ENCODE data around the gene ZBTB6.
"Not testable (repeated sequence)": the region's sequence is repeated elsewhere in the genome, so short reads cannot be mapped to it uniquely, and the experiment has no call there.

The ZBTB6 gene

DNA sequence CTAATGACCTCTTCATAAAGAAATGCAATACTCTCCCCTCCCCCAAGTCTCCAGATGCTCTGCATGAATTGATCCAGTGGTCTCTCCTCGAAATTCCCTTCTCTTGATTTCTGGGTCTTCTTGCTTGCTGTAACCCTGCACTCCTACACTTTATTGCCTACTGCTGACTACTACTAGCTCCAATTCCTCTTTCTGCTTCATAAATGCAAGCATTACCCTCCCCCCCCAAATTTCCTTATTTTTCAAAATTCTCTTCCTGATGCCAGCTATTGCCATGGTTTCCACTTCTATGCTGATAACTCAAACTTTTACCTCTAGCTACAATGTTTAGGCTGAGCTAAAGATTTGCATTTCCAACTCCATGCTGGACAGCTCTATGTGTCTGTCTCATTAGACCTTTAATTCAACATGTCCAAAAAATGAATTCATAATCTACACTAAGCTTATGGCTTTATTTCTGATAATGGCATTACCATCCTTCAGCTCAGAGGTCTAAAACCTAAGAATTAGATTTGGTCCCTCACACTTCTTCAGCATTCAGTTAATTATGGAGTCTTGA is 16.8 kb upstream of the ZBTB6 start:
- no peak for DNase-seq (ENCODE audit: low read depth in 2 of 2)

DNA sequence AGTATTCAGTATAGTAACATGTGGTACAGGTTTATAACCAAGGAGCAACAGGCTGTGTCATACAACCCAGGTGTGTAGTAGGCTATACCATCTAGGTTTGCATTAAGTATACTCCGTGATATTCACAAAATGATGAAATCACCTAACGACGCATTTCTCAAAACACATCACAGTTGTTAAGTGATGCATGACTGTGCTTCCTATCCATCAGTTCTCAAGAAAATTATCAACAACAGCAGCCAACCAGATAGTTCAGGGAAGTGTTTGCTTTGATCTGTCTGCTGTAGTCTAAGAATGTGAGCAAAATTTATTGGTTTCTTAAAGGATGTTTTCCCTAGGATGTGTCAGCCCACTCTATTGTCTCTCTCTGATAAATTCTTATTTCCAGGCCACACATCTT is 10.8 kb upstream of the ZBTB6 start:
- DNase-seq (ENCODE audit: low read depth in 2 of 2): no peak

DNA sequence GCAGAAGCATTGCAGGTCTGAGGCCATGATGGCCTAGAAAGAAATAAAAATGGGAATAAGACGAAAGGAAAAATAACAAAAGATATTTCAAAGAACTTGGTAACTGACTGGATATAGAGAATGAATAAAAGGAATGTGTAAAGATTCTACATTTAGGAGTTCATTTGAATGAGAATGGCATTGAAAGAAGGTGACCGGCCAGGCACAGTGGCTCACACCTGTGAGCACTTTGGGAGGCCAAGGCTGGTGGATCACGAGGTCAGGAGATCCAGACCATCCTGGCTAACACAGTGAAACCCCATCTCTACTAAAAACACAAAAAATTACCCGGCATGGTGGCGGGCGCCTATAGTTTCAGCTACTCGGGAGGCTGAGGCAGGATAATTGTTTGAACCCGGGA is 9.6 kb upstream of the ZBTB6 start:
- DNase-seq (ENCODE audit: low read depth in 2 of 2): no peak

DNA sequence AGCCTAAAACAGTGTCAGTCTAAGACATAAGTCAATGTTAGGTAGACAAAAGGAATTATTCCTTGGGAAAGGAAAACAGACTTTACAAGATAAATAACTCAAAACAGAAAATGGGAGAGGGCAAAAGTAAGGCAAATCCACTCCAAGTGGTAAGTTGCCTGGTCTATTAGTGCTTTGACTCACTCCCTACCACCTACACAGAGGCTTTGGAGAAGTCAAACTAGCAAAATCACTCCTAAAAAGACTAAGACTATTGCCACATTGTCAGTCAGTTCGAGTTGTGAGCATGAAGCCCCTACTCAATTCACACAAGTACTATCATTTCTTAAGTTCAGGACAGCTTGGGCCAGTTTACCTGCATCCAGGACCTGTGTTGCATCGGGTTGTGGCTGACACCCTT is 5.2 kb upstream of the ZBTB6 start:
- no peak for DNase-seq (ENCODE audit: low read depth in 2 of 2)

DNA sequence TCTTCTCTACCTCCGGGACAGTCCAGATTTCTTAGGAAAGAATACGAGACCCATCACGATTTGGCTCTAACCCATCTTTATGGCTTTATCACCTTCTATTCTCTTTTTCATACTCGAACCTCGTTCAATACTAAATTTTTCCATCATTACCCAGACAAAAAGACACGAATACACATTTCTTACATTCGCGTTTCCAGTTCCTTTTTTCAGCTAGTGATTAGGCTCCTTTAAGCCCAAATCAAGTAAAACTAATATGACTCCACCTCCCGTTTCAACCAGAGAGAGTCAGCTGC is 506 bp downstream of the ZBTB6 start:
- no peak for DNase-seq (ENCODE audit: low read depth in 2 of 2)

DNA sequence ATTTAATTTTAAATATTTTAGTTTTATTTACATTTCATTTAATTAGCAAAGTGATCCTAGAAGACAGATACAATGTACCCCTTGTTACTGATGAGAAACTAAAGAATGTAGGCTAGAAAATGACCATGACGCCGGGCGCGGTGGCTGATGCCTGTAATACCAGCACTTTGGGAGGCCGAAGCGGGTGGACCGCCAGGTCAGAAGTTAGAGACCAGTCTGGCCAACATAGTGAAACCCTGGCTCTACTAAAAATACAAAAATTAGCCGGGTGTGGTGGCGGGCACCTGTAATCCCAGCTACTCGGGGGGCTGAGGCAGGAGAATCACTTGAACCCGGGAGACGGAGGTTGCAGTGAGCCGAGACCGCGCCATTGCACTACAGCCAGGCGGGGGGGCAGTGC is 7.0 kb downstream of the ZBTB6 start:
- DNase-seq (ENCODE audit: low read depth in 2 of 2): not testable (repeated sequence)

DNA sequence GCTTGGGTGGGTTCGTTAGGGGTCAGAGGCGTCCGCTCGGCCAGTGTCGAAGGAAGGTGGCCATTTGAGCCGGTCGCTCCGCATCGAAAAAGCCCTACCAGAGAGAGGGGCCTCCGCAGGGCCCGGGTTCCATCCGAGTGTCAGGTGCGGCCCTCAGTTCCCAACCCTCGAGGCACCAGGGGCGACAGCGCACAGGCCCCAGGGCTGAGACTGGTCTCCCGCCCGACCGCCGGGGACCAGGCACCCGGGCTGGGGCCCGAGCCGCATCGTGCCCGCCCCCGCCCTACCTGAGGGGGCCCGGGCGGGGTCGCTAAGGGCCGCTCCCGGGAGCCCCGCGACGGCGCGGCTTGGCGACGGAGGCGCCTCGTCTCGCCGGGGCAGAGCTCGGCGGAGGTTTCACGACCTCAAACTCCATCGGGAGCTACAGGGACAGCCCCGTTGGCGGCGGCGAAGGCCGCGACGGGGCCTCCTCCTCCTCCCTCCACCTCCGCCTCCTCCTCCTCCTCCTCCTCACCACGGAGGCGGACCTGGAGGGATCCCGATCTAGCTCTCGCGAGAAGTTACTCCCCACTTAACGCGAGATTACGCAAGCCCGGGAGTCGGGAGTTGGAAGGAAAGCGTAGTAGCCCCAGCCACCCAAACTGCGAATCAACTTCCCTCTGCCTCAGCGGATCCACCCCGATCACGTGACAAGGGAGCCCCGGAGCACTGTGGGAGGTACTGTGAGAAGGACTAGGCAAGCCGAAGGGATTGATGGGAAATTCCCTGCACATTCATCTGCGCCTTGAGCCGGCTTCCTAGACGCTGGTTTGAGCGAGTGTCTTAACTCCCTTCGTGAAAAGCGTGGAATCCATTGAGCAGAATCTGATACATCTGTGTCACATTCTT is 8.1 kb downstream of the ZBTB6 start, which contains the start of gene RC3H2:
Gene RC3H2 (minus strand): TSS at position 537 of the 888 bp plus-strand sequence. CDS start 7,850 bp downstream, outside the sequence.
- peak; percentile 88 to 92 for DNase-seq (ENCODE audit: low read depth in 2 of 2)

DNA sequence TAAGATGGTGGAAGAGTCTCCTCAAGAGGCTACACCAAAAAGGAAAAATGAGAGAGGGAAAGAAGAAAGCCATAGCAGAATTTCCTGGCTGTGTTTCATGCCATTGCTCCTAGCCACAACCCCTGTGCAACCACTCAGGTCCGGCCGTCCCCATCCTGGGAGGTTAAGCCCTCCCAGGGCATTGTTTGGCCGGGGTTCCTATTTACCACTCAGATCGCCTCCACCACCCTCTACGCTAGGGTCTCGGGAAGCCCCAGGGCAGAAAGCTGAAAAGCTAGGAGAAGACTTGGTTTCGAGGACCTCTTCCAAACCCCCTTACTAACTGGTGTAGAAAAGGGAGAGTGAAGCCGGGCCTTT is 8.7 kb downstream of the ZBTB6 start:
- no peak for DNase-seq (ENCODE audit: low read depth in 2 of 2)

DNA sequence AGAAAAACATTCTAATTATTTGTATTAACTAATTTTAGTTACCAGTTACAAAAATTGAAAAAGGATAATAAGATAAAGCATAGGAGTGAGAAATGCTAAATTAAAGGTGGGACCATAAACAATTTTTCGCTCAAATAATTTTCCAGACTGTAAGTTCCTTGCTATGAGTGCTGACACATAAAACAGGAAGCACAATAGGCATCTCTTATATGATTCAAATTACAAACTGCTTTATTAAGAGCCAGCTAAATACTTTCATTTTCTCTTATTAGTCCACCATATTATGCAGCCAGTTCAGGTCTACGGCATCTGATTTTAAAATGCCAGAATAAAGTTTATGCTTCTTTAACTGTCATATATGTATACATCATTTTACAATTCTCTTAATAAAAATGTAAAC is 12.3 kb downstream of the ZBTB6 start:
- no peak for DNase-seq (ENCODE audit: low read depth in 2 of 2)

DNA sequence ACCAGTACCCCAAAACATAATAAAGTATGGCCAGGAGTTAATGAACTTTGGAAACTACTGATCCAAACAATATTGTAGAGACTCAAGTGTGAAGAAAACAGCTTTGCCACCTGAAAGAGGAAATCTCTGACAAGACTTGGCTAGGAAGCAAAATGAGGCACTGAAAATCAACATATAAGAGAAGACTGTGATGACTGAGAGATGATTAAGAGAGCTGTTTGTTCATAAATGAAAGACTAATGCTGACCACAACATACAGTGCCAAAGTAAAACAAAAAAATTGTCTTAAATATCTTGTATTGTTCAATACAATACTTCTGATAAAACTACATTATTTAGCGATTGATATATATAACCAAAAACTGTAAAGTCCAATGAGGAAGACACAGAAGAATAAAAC is 15.2 kb downstream of the ZBTB6 start:
- DNase-seq (ENCODE audit: low read depth in 2 of 2): no peak

DNA sequence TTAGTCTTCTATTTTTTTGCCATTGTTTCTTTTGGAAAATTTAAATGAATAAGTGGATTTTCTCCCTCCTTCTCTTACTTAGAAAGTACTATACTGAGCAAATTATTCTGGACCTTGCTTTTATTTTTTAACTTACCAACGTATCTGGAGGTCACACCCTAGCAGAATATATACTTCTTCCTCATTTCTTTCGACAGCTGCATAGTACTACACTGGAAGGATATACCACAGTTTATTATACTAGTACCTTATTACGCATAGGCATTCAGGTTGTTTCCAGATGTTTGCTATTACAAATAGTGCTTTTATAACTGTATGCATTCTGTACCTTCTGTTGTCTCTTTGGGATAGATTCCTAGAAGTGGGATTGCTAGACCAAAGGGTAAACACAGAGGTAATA is 24.6 kb downstream of the ZBTB6 start:
- DNase-seq (ENCODE audit: low read depth in 2 of 2): no peak

DNA sequence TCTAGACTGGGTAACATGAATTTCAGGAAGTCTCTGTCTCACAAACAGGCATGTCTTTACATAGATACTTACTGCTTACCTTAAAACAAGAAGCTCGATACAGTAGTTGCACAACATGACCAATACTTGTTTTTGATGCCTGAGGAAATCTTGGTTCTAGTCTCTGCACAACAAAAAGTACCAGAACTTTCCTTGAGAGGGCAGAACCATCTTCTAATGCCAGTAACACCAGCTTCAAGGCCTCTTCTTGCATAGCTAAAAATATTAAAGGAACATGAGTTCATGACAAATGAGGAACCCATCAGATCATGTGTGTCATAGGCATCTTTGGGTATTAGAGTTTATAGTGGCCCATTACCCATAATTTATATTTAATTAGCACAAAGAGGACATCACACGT is 30.0 kb downstream of the ZBTB6 start:
- no peak for DNase-seq (ENCODE audit: low read depth in 2 of 2)

DNA sequence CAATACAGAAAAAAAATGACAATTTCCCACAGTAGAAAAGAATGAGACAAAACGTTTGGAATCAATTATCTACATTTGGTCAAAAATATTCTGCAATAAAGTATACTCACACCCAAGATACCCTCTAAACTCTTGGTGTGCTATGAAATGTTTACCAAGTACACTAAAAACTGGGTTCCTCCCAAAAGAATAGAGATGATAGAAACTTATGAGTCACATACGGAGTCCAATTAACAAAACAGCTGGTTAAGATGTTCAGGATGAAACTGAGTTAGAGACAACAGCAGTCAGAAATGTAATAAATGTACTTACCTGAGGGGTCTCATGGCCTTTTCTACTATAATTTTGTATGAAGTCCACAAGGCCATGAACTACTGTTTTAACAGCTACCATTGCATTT is 33.7 kb downstream of the ZBTB6 start:
- DNase-seq (ENCODE audit: low read depth in 2 of 2): no peak

DNA sequence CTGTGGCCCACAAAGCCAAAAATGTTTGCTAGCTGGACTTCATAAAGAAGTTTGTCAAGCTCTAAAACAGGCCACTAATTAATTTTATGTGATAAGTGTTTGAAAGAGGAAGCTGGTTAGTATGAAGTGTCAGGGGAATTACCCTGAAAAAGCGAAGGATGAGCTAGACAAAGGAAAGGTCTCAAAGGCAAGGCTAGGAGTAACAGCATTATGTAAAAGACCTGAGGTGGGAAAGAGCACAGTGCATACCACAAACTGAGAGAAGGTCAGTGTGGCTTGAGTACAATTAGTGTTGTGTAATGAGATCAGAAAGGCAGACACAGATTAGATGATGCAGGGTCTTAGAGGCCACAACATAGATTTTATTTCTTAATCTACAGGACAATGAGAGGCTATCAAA is 37.6 kb downstream of the ZBTB6 start:
- no peak for DNase-seq (ENCODE audit: low read depth in 2 of 2)

DNA sequence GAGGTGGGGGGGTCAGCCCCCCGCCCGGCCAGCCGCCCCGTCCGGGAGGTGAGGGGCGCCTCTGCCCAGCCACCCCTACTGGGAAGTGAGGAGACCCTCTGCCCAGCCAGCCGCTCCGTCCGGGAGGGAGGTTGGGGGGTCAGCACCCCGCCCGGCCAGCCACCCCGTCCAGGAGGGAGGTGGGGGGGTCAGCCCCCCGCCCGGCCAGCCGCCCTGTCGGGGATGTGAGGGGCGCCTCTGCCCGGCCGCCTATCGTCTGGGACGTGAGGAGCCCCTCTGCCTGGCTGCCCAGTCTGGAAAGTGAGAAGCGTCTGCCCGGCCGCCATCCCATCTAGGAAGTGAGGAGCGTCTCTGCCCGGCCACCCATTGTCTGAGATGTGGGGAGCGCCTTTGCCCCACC is 45.8 kb downstream of the ZBTB6 start:
- DNase-seq (ENCODE audit: low read depth in 2 of 2): not testable (repeated sequence)

DNA sequence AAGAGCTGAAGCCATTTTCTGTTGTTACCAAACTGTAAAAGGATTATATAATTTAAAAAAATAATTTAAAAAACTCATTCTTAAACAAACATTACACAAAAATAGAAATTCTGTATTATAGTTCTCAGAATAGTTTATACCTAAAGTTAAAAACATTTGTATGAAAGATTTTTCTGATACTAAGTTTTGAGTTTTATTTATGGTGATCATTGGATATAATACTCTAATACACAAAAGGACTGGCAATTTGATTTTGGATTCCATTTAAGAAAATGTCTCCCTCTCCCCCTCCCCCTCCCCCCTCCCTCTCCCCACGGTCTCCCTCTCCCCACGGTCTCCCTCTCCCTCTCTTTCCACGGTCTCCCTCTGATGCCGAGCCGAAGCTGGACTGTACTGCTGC is 47.0 kb downstream of the ZBTB6 start:
- no peak for DNase-seq (ENCODE audit: low read depth in 2 of 2)

DNA sequence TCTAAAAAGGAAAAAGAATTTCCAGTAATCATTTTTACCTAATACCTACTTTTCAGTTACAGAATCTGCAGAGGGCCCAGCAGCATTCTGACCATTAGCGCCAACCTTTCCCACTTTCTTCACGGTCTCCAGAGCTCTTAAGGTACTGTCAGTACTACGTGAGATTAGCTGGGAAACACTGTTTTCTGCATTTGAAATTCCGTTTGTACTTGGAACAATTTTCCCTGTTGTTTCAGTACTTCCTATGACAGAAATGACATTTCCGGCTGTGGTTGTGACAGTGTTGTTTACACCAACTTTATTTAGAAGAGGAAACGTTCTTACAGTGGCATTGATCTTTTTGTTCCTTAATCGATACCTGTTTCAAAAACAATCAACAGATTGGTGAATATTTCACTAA is 47.8 kb downstream of the ZBTB6 start:
- no peak for DNase-seq (ENCODE audit: low read depth in 2 of 2)

DNA sequence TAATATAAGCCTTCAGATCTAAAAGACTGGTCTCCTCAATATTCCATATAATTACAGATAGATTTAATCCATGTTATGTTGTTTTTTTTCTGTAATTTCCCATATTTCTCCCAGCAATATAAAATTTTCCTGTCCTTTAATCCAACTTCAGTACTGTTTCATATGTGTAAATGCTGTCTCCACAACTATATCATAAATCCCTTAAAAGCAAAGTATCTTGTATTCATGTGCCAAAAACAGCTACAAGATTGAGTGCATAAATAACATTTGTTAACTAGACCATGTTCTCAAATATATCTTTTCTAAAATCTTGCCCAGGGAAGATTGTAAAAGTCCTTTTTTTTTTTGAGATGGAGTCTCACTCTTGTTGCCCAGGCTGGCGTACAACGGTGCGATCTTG is 49.7 kb downstream of the ZBTB6 start:
- no peak for DNase-seq (ENCODE audit: low read depth in 2 of 2)

DNA sequence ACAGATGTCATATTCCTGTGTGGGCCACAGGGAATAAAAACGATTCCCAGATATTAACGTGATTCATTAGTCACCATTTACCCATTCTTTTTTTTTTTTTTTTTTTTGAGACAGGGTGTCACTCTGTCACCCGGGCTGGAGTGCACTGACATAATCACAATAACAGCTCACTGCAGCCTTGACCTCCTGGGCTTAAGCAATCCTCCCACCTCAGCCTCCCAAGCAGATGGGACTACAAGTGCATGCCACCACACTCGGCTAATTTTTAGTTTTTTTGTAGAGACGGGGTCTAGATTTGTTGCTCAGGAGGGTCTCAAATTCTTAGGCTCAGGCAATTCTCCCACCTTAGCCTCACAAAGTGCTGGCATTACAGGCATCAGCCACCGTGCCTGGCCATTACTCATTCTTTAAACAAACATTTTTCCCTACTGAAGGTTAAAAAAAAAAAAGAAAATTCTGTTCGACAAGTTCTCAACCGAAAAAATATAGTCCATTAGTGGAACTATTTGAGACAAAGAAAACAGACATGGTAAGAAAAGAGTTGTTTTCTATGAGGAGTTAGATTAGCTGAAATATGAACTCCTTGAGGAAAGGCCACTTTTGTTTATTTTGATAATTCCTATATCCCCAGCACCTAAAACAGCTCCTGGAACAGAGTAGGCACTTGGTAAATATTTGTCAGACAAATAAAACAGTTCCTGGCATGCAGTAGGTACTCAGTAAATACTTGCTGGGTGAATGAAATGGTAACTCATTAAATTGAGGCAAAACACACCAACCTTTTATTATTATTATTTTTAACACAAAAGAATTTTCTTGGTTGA is 52.6 kb downstream of the ZBTB6 start:
- no peak for DNase-seq (ENCODE audit: low read depth in 2 of 2)
